Testis (tissue), 2 donors: ENCODE data around the gene RAPGEF5.

Source experiments
- POLR2A ChIP-seq: fragments of 450-650 bp; IDR thresholded peaks from one replicate; pipeline ENCODE4 v1.6.1; 2017; ENCODE audit warnings: antibody characterized with exemption, mild to moderate bottlenecking, moderate library complexity
- TF ChIP-seq, protein P1 (sequence below), 3 experiments: fragments of 450-650 bp in 2 of 3; fragments of 200-600 bp in 1 of 3; sonication (generic) in 1 of 3; IDR thresholded peaks; one replicate each; pipeline ENCODE4 v1.5.1; 2016 to 2019; ENCODE audit warnings: antibody characterized with exemption in 3 of 3, mild to moderate bottlenecking in 2 of 3, moderate library complexity in 1 of 3

DNA sequence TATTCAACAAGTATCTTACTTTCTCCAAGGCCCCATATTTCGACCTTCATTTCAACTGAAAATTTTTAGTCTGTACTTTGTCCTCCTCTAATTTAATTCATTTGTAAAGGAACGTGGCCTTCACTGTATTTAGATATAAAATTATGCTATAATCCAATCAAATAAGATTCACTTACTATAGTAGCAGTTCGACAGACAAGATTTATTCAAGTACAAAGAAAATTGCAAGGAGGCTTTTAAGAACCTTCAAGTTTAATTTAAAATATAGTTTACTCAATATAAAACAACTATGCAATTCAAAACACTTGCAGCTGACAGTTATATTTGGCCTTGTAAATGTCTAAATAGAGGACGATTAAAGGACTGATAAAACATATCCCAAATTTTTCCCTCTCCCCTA lies 85.6 kb downstream of the RAPGEF5 start:
- TF ChIP-seq, protein P1, sequence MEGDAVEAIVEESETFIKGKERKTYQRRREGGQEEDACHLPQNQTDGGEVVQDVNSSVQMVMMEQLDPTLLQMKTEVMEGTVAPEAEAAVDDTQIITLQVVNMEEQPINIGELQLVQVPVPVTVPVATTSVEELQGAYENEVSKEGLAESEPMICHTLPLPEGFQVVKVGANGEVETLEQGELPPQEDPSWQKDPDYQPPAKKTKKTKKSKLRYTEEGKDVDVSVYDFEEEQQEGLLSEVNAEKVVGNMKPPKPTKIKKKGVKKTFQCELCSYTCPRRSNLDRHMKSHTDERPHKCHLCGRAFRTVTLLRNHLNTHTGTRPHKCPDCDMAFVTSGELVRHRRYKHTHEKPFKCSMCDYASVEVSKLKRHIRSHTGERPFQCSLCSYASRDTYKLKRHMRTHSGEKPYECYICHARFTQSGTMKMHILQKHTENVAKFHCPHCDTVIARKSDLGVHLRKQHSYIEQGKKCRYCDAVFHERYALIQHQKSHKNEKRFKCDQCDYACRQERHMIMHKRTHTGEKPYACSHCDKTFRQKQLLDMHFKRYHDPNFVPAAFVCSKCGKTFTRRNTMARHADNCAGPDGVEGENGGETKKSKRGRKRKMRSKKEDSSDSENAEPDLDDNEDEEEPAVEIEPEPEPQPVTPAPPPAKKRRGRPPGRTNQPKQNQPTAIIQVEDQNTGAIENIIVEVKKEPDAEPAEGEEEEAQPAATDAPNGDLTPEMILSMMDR (IDR thresholded peaks at IDR 0.05) = no peak
- TF ChIP-seq POLR2A = no peak
